NCI-H1694 treated with DMSO at 0.1 percent for 48 hours (cell line): Measurements from ENCODE around the gene PTRH1.
"Not testable (repeated sequence)": the region's sequence is repeated elsewhere in the genome, so short reads cannot be mapped to it uniquely, and the experiment has no call there.

Source experiments
- DNase-seq: peaks from one replicate; lab custom pipeline; 2025; lab: John Stamatoyannopoulos, UW

The PTRH1 gene, protein sequence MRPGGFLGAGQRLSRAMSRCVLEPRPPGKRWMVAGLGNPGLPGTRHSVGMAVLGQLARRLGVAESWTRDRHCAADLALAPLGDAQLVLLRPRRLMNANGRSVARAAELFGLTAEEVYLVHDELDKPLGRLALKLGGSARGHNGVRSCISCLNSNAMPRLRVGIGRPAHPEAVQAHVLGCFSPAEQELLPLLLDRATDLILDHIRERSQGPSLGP

DNA sequence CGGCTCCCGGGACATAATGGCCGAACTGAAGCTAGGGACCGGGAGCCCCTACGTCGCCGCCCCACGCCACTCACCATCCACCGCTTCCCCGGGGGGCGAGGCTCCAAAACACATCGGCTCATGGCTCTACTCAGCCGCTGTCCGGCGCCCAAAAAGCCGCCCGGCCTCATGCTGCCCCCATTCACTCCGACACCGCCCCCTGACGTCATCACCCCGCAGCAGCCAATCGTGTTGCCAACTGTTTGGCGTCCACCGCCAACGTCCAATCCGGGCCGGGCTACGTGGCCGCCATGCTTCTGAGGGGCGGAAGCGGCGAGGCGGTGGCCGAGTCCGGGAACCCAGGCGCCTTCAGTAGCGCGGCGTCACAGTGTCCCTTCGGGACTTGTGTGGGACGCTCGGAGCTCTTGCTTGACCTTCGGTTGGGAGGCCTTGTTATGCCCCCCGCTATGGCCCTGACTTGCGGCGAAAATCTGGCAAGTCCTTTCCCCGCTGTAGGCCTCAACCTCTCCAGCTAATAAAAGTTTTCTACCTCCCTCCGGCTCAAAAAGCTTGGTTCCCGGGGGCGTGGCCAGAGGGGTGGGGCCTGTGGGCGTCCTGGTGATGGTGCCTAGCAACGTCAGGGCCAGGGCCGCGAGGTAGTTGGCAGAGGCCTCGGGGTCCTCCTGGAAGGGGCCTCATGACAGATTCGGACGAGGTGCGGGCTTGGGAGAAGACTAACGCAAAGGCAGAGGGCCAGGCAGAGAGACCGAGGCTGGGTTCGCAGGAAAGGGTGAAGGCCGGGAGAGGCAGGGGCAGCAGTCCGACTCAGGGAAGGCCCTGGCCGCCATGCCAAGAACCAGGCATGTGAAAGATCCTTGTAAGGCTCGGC is at the start of gene PTRH1, which contains the start of gene TTC16:
TSS of gene PTRH1 (minus strand) at position 194 of the 868 bp plus-strand sequence. CDS start at position 170, 24 bp downstream.
TSS of gene TTC16 (plus strand) at position 610 of the 868 bp plus-strand sequence. CDS start at position 677, 67 bp downstream.
- peak; percentile 78 for DNase-seq

DNA sequence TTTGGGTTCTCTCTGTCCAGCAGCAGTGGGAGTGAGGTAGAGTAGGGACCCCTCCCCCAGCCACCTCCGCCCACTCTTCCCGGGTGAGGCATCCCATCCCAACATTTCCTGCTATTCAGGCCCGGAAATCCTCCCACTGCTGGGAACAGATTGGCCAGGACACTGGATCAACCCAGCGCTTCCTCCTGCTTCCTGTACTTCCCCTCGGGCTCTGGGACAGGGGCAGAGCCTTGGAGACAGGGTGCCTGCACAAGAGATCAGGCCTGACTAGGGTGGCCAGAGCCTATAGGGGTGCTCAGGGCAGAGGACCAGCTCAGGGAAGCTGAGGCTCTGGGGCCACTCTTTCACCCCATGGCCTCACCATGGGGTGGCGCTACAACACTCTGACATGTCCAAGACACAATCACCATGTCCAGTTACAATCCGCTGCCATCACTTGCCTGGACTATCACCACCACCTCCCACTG is 48.5 kb upstream of the PTRH1 start:
- no peak for DNase-seq

GRCh38 chr9:127762111-127762676 is 46.7 kb upstream of the PTRH1 start:
- DNase-seq = no peak

- DNase-seq = no peak
Observed at GRCh38 chr9:127761491-127761956, 46.1 kb upstream of the PTRH1 start.

GRCh38 chr9:127761061-127761460 is 45.6 kb upstream of the PTRH1 start:
- no peak for DNase-seq

GRCh38 chr9:127758843-127759242 is 43.4 kb upstream of the PTRH1 start:
- DNase-seq = no peak

DNA sequence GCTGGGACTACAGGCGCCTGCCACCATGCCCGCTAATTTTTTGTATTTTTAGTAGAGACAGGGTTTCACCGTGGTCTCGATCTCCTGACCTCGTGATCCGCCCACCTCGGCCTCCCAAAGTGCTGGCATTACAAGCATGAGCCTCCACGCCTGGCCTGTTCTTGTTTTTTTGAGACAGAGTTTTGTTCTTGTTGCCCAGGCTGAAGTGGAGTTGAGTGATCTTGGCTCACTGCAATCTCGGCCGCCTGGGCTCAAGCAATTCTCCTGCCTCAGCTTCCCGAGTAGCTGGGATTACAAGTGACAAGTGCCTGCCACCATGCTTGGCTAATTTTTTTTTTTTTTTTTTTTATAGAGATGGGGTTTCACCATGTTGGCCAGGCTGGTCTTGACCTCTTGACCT is 41.3 kb upstream of the PTRH1 start:
- DNase-seq = not testable (repeated sequence)

GRCh38 chr9:127756233-127756632 is 40.8 kb upstream of the PTRH1 start:
- DNase-seq = no peak

DNA sequence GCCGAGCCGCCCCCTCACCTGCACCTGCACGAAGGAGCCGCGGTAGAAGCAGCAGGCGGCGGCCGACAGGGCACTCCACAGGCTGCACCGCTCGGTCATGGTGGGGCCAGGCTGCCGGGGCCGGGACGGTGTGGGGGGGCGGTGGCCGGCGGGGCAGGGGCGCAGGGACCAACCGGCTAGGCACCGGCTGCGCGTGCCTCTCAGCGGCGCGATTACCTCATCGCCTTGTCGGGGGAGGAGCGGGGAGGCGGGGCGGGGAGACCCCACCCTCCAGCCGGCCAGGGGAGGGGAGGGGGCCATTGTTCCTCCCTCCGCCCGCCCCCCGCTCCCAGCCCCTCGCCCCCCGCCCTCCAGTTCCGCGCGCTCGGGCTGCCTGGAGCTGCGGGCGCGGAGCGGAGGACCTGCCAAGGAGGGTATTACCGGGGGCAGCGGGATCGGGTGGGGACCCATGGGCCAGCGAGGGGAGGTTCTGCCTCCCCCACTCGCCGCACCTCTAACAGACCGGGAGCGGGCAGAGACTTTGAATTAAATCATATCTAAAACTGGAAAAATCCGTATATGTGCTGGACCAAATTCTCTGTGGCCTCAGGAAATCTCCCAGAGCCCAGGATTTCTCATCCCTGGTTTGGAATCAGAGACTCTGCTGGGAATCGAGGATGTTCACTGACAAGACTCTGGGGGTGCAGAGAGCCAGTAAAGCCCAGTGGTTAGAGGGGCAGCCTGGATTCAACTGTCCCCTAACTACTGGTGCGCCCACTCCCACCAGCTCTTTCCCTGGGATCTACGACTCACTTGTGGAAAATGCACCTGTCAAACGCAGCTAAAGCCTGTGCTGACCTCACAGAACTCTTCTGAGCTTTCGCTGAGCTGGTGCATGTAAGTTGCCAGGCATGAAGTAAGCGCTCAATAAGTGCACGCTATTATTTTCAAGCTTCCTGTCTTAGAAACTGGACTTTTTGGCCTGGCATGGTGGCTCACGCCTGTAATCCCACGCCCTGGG is 39.9 kb upstream of the PTRH1 start:
- DNase-seq = peak; percentile 21

DNA sequence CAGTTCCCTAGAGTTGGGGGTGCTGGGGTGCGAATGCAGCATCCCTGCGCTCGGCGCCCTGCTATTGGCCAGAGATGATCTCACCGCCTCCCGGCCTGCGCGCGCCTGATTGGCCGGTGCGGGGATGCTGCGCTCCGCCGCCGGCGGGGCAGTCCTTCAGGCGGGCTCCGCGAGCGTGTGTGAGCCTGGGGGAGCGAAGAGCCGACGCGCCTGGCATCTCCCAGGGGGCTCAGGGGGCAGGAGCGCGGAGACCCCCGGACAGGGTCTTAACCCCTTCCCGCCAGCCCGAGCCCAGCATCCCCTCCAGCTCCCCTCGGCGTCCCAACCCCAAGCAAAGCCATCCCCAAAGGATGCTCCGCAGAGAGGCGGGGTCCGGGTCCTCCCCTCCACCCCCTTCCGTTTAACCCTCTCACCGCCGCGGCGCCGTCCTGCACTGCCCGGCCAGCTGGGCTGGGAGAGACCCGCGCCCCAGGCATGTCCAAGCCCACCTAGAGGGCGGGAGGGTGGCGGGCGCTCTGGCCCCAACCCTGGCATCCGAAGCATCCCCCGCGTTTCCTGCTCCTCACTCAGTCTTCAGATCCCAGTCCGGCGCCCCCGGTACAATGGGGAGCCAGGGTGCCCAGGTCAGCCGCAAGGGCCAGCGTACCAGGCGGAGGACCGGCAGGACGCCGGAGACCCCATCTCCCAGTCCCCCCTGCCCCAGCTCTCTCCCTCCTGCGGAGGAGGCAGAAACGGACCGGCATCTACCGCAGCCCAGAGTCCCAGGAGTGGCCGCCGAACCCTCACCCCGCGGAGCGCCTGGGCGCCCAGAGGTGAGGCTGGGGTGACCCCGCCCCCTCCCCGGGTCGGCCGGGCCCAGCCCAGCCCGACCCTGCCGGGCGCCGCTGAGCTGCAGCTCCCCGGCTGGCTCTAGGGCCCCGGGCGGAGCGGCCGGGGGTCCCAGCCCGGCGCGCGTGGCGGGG is 38.9 kb upstream of the PTRH1 start:
- peak; percentile 40 for DNase-seq

GRCh38 chr9:127753622-127754021 is 38.2 kb upstream of the PTRH1 start:
- no peak for DNase-seq

GRCh38 chr9:127753148-127753547 is 37.7 kb upstream of the PTRH1 start:
- DNase-seq = no peak

GRCh38 chr9:127751269-127752054 is 36.0 kb upstream of the PTRH1 start:
- DNase-seq = no peak

- no peak for DNase-seq
Observed at GRCh38 chr9:127749090-127749787, 33.8 kb upstream of the PTRH1 start.

DNA sequence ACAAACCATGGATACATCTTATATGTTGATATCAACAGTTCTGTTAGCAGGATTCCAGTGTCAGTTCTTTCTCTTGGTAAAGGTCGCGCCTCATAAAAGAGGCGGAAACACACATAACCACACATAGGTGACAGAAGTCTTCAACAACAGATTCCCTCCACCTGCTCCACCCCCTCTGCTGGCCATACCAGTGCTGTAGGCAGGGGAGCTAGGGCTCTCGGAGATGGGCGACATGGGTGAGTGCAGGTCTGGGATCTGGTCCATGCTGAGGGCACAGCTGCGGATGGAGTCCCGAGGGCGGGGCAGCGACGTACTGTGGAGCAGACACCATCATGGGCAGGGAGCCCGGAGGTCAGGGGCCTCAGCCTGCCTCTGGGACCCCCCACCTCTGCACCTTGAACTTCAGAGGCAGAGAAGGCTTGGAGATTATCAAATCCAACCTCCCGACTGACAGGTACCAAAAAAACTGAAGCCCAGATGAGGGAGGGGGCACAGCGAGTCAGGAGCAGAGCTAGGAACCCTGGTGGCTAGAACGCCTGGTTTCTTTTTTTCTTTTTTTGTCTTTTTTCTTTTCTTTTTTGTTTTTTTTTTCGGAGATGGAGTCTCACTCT is 31.6 kb upstream of the PTRH1 start:
- DNase-seq = no peak

- no peak for DNase-seq
Observed at GRCh38 chr9:127744398-127745110, 29.1 kb upstream of the PTRH1 start.

GRCh38 chr9:127742435-127743088 is 27.1 kb upstream of the PTRH1 start:
- DNase-seq = peak; percentile 61
